ENCODE results near the gene CTIF. TPM values are rescaled to one million over a fixed set of nuclear protein-coding genes. Genes with fewer than 3 reads are reported as not detected.

The CTIF gene
- total and polyA plus RNA-seq, 12 donors = 20.5 to 159 (median 57.0) TPM

GRCh38 chr18:48536516-48536915, 2.3 kb upstream of the CTIF start:
- Histone ChIP-seq H3K9me3 (replicated peaks in 1 of 3) (no peaks in the 10 kb centered on the region), H3K27ac (no peak overlapping the region), H3K27me3 (no peaks in the 10 kb centered on the region), H3K4me1 (replicated peaks in 1 of 2) (peaks cover 2 to 24% of the 10 kb centered on the region in 2 donors), H3K36me3 (replicated peaks in 1 of 2) (no peaks in the 10 kb centered on the region), H3K4me3 (no peak overlapping the region)
- 59 to 82% (median 73%) methylated on average over 5 to 6 of the region's 6 CpGs for WGBS, 4 donors
- TF ChIP-seq CTCF (IDR thresholded peaks at IDR 0.05) = no peak
- no peak for TF ChIP-seq POLR2A (IDR thresholded peaks at IDR 0.05)
- intact Hi-C loops (cut with DNase I) = loop anchor here in 1 of 2 donors (10.0 kb wide), 1 partner anchor 62 kb away; no protein-coding TSS in a partner anchor
- DNase-seq = peak in 3 of 7 donors; percentile 29 to 53 (median 40)

- peak; percentile 42 to 66 (median 58) for DNase-seq
- Histone ChIP-seq H3K4me1 (replicated peaks in 1 of 2) (peaks cover 5 to 48% of the 10 kb centered on the region in 2 donors), H3K27ac (peak overlapping the region; percentile 46 to 94 (median 83)), H3K9me3 (replicated peaks in 1 of 3) (no peaks in the 10 kb centered on the region), H3K27me3 (no peaks in the 10 kb centered on the region), H3K4me3 (peak overlapping the region; percentile 59 to 97 (median 80)), H3K36me3 (replicated peaks in 1 of 2) (no peaks in the 10 kb centered on the region)
- 0 to 2% (median 0%) methylated on average over 4 to 70 of the region's 70 CpGs for WGBS, 4 donors
- intact Hi-C loops (cut with DNase I) = loop anchor here (10.0 kb wide), 2 partner anchors 65 to 125 kb away; no protein-coding TSS in a partner anchor
- TF ChIP-seq CTCF (IDR thresholded peaks at IDR 0.05) = no peak
- peak in 1 of 2 donors; percentile 39 for TF ChIP-seq POLR2A (IDR thresholded peaks at IDR 0.05)
Observed at GRCh38 chr18:48539406-48540250, 797 bp downstream of the CTIF start.

GRCh38 chr18:48540251-48541025, 1.6 kb downstream of the CTIF start:
- no peaks in the 10 kb centered on the region for H3K9me3 ChIP-seq (replicated peaks in 1 of 3)
- peak; percentile 60 to 78 (median 72) for DNase-seq
- no peaks in the 10 kb centered on the region for H3K27me3 ChIP-seq
- H3K27ac ChIP-seq = peak overlapping the region; percentile 62 to 94 (median 83)
- 0 to 1% (median 0%) methylated on average over 3 to 86 of the region's 86 CpGs for WGBS, 4 donors
- intact Hi-C loops (cut with DNase I) = loop anchor here (10.0 kb wide), 1 partner anchor 124 kb away; no protein-coding TSS in a partner anchor
- H3K36me3 ChIP-seq (replicated peaks in 1 of 2) = no peaks in the 10 kb centered on the region
- TF ChIP-seq POLR2A (IDR thresholded peaks at IDR 0.05) = no peak
- TF ChIP-seq CTCF (IDR thresholded peaks at IDR 0.05) = peak in 1 of 6 experiments; percentile 8
- H3K4me3 ChIP-seq = peak overlapping the region; percentile 25 to 97 (median 72)
- H3K4me1 ChIP-seq (replicated peaks in 1 of 2) = peaks cover 5 to 46% of the 10 kb centered on the region in 2 donors
